K562 (cell line): ENCODE measurements around the gene FOSL1. TPM values are rescaled to one million over a fixed set of nuclear protein-coding genes. Genes with fewer than 3 reads are reported as not detected.

ENCODE experiments used
- DDX20 ChIP-seq: fragments of 450-650 bp; IDR thresholded peaks from 2 replicates; pipeline ENCODE4 v1.6.1; 2016; ENCODE audit warnings: missing genetic modification characterization, low read depth, mild to moderate bottlenecking, missing compliant biosample characterization, moderate library complexity
- NBN ChIP-seq: fragments of 450-650 bp; IDR thresholded peaks from 2 replicates; pipeline ENCODE4 v1.6.1; 2016; ENCODE audit warnings: low read depth, mild to moderate bottlenecking
- SREBF2 ChIP-seq: sonication (generic); formaldehyde crosslinking; IDR thresholded peaks from 2 replicates; pipeline ENCODE4 v1.4.0; 2020; ENCODE audit warnings: mild to moderate bottlenecking, missing genetic modification reagents
- ZNF217 ChIP-seq: sonication (generic); formaldehyde crosslinking; IDR thresholded peaks from 2 replicates; pipeline ENCODE4 v1.8.0; 2022; ENCODE audit warnings: mild to moderate bottlenecking, missing genetic modification reagents
- ZNF717 ChIP-seq: fragments of 250-450 bp; sonication (Bioruptor Pico); IDR thresholded peaks from 2 replicates; pipeline ENCODE4 v1.5.0; 2021
- polyA plus RNA-seq, 8 experiments: library from polyadenylated mRNA; depleted of rRNA in 4 of 8; stranded (reverse) in 5 of 8; unstranded in 3 of 8; fragments of >200 nt; fragmentation: Nextera tagmentation in 2 of 8; fragmentation: Illumina TruSeq in 1 of 8; extraction: Ambion mirVana in 2 of 8; extraction: Trizol in 1 of 8; gene quantifications; 2 replicates each; pipeline versions ENCODE4 v1.2.1 to v1.2.3, GENCODE V29; 2011 to 2014; ENCODE audit warnings: inconsistent platforms in 1 of 8, missing spikeins in 1 of 8
- total RNA-seq, 7 experiments: library from RNA; depleted of rRNA in 6 of 7; stranded (reverse); fragments of >200 nt in 6 of 7; fragmentation: Illumina TruSeq in 2 of 7; extraction: Trizol in 2 of 7; gene quantifications; 2 replicates each; pipeline versions ENCODE4 v1.2.1 to v1.2.3, GENCODE V29; 2011 to 2021; ENCODE audit warnings: low replicate concordance in 1 of 7
- TF ChIP-seq, protein P1 (sequence below): fragments of 450-650 bp; IDR thresholded peaks from 2 replicates; pipeline ENCODE4 v1.6.1; 2016; ENCODE audit warnings: mild to moderate bottlenecking
- TF ChIP-seq, protein P2 (sequence below): fragments of 250-450 bp; sonication (Bioruptor Pico); IDR thresholded peaks from 2 replicates; pipeline ENCODE4 v1.4.0; 2020; ENCODE audit warnings: mild to moderate bottlenecking, moderate library complexity
- TF ChIP-seq, protein P3 (sequence below): sonication (generic); formaldehyde crosslinking; IDR thresholded peaks from 2 replicates; pipeline ENCODE4 v1.8.0; 2022; ENCODE audit warnings: mild to moderate bottlenecking, missing genetic modification reagents, borderline replicate concordance
- TF ChIP-seq, protein P4 (sequence below): fragments of 450-650 bp; formaldehyde crosslinking; conservative IDR thresholded peaks from 2 replicates; pipeline ENCODE4 v1.4.0; 2022; ENCODE audit warnings: mild to moderate bottlenecking, missing genetic modification characterization

FOSL1 gene
- total and polyA plus RNA-seq, 9 of the 15 experiments (the other 6 are each of a cell fraction or from before 2014, with no cell fraction given), result 3.5 to 39.6 (median 10.0) TPM

DNA sequence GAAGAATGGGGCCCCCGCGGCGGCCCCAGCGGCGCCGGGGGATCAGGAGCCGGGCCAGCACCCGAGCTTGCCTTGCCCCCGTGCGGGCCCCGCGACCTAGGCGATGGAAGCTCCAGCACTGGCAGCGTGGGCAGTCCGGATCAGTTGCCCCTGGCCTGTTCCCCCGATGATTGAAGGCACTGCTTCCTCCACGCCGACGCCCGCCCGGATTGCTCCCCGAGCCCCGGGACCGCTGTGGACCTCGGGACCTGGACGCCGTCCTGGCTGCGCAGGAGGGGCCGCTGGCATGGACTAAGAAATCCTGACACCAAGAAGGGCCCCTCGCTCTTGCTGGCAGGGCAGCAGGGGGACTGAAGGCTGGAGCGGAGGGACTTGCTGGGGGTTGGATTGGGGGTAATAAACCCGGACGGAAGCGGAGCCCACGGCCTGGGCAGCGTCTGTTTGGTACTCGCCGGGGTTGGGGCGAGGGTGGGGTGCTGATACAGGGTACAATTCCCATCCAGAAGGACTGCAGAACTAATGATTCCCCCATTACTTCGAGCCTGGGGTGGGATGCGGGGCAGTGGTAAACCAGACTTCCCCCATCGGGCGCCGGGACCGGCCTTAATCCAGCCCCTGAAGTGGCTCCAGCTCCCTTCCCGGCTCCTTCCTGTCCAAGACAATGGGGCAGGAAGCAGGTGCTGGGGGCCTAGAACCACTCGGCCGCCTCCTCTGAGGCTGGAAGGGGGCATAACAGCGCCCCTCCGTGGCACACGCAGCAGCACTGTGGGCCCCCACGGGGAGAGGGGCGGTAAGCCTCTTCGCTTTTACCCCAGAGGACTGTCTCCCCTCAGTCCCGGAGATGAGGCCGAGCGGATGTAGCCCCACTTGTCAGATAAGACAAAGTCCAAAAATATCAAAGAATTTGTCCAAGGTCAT, 8.7 kb downstream of the FOSL1 start (continued):
- TF ChIP-seq, protein P1, sequence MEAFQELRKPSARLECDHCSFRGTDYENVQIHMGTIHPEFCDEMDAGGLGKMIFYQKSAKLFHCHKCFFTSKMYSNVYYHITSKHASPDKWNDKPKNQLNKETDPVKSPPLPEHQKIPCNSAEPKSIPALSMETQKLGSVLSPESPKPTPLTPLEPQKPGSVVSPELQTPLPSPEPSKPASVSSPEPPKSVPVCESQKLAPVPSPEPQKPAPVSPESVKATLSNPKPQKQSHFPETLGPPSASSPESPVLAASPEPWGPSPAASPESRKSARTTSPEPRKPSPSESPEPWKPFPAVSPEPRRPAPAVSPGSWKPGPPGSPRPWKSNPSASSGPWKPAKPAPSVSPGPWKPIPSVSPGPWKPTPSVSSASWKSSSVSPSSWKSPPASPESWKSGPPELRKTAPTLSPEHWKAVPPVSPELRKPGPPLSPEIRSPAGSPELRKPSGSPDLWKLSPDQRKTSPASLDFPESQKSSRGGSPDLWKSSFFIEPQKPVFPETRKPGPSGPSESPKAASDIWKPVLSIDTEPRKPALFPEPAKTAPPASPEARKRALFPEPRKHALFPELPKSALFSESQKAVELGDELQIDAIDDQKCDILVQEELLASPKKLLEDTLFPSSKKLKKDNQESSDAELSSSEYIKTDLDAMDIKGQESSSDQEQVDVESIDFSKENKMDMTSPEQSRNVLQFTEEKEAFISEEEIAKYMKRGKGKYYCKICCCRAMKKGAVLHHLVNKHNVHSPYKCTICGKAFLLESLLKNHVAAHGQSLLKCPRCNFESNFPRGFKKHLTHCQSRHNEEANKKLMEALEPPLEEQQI, result no peak
- TF ChIP-seq SREBF2 (CRISPR knock-in tag), result no peak
- TF ChIP-seq, protein P2, sequence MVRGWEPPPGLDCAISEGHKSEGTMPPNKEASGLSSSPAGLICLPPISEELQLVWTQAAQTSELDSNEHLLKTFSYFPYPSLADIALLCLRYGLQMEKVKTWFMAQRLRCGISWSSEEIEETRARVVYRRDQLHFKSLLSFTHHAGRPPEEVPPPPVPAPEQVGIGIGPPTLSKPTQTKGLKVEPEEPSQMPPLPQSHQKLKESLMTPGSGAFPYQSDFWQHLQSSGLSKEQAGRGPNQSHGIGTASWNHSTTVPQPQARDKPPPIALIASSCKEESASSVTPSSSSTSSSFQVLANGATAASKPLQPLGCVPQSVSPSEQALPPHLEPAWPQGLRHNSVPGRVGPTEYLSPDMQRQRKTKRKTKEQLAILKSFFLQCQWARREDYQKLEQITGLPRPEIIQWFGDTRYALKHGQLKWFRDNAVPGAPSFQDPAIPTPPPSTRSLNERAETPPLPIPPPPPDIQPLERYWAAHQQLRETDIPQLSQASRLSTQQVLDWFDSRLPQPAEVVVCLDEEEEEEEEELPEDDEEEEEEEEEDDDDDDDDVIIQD, result no peak
- TF ChIP-seq, protein P3, sequence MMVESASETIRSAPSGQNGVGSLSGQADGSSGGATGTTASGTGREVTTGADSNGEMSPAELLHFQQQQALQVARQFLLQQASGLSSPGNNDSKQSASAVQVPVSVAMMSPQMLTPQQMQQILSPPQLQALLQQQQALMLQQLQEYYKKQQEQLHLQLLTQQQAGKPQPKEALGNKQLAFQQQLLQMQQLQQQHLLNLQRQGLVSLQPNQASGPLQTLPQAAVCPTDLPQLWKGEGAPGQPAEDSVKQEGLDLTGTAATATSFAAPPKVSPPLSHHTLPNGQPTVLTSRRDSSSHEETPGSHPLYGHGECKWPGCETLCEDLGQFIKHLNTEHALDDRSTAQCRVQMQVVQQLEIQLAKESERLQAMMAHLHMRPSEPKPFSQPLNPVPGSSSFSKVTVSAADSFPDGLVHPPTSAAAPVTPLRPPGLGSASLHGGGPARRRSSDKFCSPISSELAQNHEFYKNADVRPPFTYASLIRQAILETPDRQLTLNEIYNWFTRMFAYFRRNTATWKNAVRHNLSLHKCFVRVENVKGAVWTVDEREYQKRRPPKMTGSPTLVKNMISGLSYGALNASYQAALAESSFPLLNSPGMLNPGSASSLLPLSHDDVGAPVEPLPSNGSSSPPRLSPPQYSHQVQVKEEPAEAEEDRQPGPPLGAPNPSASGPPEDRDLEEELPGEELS (CRISPR knock-in tag), result no peak
- no peak for TF ChIP-seq DDX20 (tag)
- peak; percentile 27; the same call in 1 of the 2 replicates for TF ChIP-seq NBN
- no peak for TF ChIP-seq ZNF217 (CRISPR knock-in tag)
- TF ChIP-seq, protein P4, sequence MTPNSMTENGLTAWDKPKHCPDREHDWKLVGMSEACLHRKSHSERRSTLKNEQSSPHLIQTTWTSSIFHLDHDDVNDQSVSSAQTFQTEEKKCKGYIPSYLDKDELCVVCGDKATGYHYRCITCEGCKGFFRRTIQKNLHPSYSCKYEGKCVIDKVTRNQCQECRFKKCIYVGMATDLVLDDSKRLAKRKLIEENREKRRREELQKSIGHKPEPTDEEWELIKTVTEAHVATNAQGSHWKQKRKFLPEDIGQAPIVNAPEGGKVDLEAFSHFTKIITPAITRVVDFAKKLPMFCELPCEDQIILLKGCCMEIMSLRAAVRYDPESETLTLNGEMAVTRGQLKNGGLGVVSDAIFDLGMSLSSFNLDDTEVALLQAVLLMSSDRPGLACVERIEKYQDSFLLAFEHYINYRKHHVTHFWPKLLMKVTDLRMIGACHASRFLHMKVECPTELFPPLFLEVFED, result peak; percentile 69; the same call in 1 of the 2 replicates
- TF ChIP-seq ZNF717 (CRISPR knock-in tag), result no peak
